ACC112 (cell line): ENCODE data around the gene CHST11.
A peak's percentile ranks its signal among the peaks of the same experiment; 100 is the strongest.

Experiments used
- H2AFZ ChIP-seq: fragments of 200-600 bp; sonication (generic); one replicate; pipeline ENCODE4 v1.6.0; 2017; ENCODE audit warnings: antibody characterized with exemption, low read length; ENCODE audit not compliant: unreplicated experiment
- H3K27ac ChIP-seq: fragments of 200-600 bp; sonication (generic); 2 replicates; pipeline ENCODE4 v1.5.1; 2014; ENCODE audit warnings: low read depth, mild to moderate bottlenecking, antibody characterized with exemption, low read length, moderate library complexity
- H3K27me3 ChIP-seq: fragments of 200-600 bp; sonication (generic); 2 replicates; pipeline ENCODE4 v1.6.1; 2014; ENCODE audit warnings: mild to moderate bottlenecking, antibody characterized with exemption, low read length, moderate library complexity, mixed read lengths; ENCODE audit not compliant: insufficient read depth
- H3K36me3 ChIP-seq: fragments of 200-600 bp; sonication (generic); 2 replicates; pipeline ENCODE4 v1.6.1; 2016; ENCODE audit warnings: mild to moderate bottlenecking, antibody characterized with exemption, low read length, moderate library complexity, mixed read lengths; ENCODE audit not compliant: insufficient read depth
- H3K4me1 ChIP-seq: fragments of 200-600 bp; sonication (generic); one replicate; pipeline ENCODE4 v1.6.1; 2016; ENCODE audit warnings: low read length, mixed read lengths; ENCODE audit not compliant: insufficient read depth, unreplicated experiment, control insufficient read depth
- H3K4me3 ChIP-seq: fragments of 200-600 bp; sonication (generic); 2 replicates; pipeline ENCODE4 v1.5.1; 2014; ENCODE audit warnings: mild to moderate bottlenecking, low read depth, low read length
- H3K79me2 ChIP-seq: fragments of 200-600 bp; sonication (generic); one replicate; pipeline ENCODE4 v1.6.0; 2016; ENCODE audit warnings: low read length; ENCODE audit not compliant: control insufficient read depth, unreplicated experiment, insufficient read depth

Gene CHST11

GRCh38 chr12:104670439-104671408 lies 214.0 kb downstream of the CHST11 start:
- H2AFZ ChIP-seq = peak overlapping the region; percentile 62
- H3K4me1 ChIP-seq = peaks cover 47% of the 10 kb centered on the region
- H3K27ac ChIP-seq = peak overlapping the region; percentile 97
- H3K36me3 ChIP-seq = no peaks in the 10 kb centered on the region
- H3K4me3 ChIP-seq = peak overlapping the region; percentile 31; the same call in 1 of the 2 replicates
- peaks cover 8% of the 10 kb centered on the region for H3K79me2 ChIP-seq
- no peaks in the 10 kb centered on the region for H3K27me3 ChIP-seq

GRCh38 chr12:104671409-104672095 lies 214.8 kb downstream of the CHST11 start:
- Histone ChIP-seq H3K27me3 (no peaks in the 10 kb centered on the region), H3K4me3 (peak overlapping the region; percentile 65), H3K36me3 (no peaks in the 10 kb centered on the region), H3K4me1 (peaks cover 47% of the 10 kb centered on the region), H3K79me2 (peaks cover 8% of the 10 kb centered on the region), H2AFZ (peak overlapping the region; percentile 62), H3K27ac (peak overlapping the region; percentile 97)

GRCh38 chr12:104672096-104672445 lies 215.3 kb downstream of the CHST11 start:
- no peak overlapping the region for H2AFZ ChIP-seq
- peaks cover 8% of the 10 kb centered on the region for H3K79me2 ChIP-seq
- peak overlapping the region; percentile 97 for H3K27ac ChIP-seq

GRCh38 chr12:104672501-104673265 lies 215.9 kb downstream of the CHST11 start:
- peaks cover 8% of the 10 kb centered on the region for H3K79me2 ChIP-seq
- H3K4me1 ChIP-seq = peaks cover 39% of the 10 kb centered on the region
- no peaks in the 10 kb centered on the region for H3K27me3 ChIP-seq
- no peaks in the 10 kb centered on the region for H3K36me3 ChIP-seq
- H2AFZ ChIP-seq = peak overlapping the region; percentile 21
- H3K27ac ChIP-seq = peak overlapping the region; percentile 97
- H3K4me3 ChIP-seq = peak overlapping the region; percentile 65

More at GRCh38 chr12:104672096-104672445, 215.3 kb downstream of the CHST11 start:
- H3K4me1 ChIP-seq = peaks cover 46% of the 10 kb centered on the region
- H3K4me3 ChIP-seq = peak overlapping the region; percentile 65
- H3K27me3 ChIP-seq = no peaks in the 10 kb centered on the region
- no peaks in the 10 kb centered on the region for H3K36me3 ChIP-seq

- Histone ChIP-seq H3K27ac (peak overlapping the region; percentile 97), H3K79me2 (peaks cover 8% of the 10 kb centered on the region), H3K27me3 (no peaks in the 10 kb centered on the region), H3K4me3 (peak overlapping the region; percentile 65; the same call in 1 of the 2 replicates), H3K36me3 (no peaks in the 10 kb centered on the region), H3K4me1 (peaks cover 38% of the 10 kb centered on the region), H2AFZ (no peak overlapping the region)
These were observed 216.5 kb downstream of the CHST11 start for GRCh38 chr12:104673294-104673693.

GRCh38 chr12:104673696-104674482 lies 217.1 kb downstream of the CHST11 start:
- peaks cover 8% of the 10 kb centered on the region for H3K79me2 ChIP-seq
- no peaks in the 10 kb centered on the region for H3K27me3 ChIP-seq
- peak overlapping the region; percentile 97 for H3K27ac ChIP-seq
- H3K36me3 ChIP-seq = no peaks in the 10 kb centered on the region
- peak overlapping the region; percentile 65; the same call in 1 of the 2 replicates for H3K4me3 ChIP-seq
- H2AFZ ChIP-seq = no peak overlapping the region
- H3K4me1 ChIP-seq = peaks cover 38% of the 10 kb centered on the region

GRCh38 chr12:104676636-104677035 lies 219.9 kb downstream of the CHST11 start:
- Histone ChIP-seq H3K36me3 (no peaks in the 10 kb centered on the region), H2AFZ (no peak overlapping the region), H3K27ac (no peak overlapping the region), H3K4me3 (no peak overlapping the region), H3K4me1 (peaks cover 25% of the 10 kb centered on the region), H3K27me3 (no peaks in the 10 kb centered on the region), H3K79me2 (peaks cover 8% of the 10 kb centered on the region)

- H3K79me2 ChIP-seq = peaks cover 8% of the 10 kb centered on the region
- no peak overlapping the region for H3K27ac ChIP-seq
- H2AFZ ChIP-seq = no peak overlapping the region
- no peaks in the 10 kb centered on the region for H3K36me3 ChIP-seq
- H3K4me3 ChIP-seq = no peak overlapping the region
- no peaks in the 10 kb centered on the region for H3K27me3 ChIP-seq
- peaks cover 18% of the 10 kb centered on the region for H3K4me1 ChIP-seq
These were observed 220.8 kb downstream of the CHST11 start for GRCh38 chr12:104677441-104678089.

GRCh38 chr12:104680070-104680469 lies 223.3 kb downstream of the CHST11 start:
- Histone ChIP-seq H3K36me3 (no peaks in the 10 kb centered on the region), H3K27me3 (no peaks in the 10 kb centered on the region), H3K4me1 (peaks cover 4% of the 10 kb centered on the region), H3K79me2 (no peaks in the 10 kb centered on the region), H3K27ac (no peak overlapping the region), H2AFZ (no peak overlapping the region), H3K4me3 (no peak overlapping the region)
